DMS153 treated with DMSO at 0.1 percent for 48 hours (cell line): ENCODE data around the gene TMEM51.
"Not testable (repeated sequence)": the region's sequence is repeated elsewhere in the genome, so short reads cannot be mapped to it uniquely, and the experiment has no call there.

Experiments used
- DNase-seq: peaks from one replicate; lab custom pipeline; 2025; ENCODE audit not compliant: unreplicated experiment; lab: John Stamatoyannopoulos, UW

Gene TMEM51

GRCh38 chr1:15125101-15125745 lies 28.3 kb upstream of the TMEM51 start:
- DNase-seq: no peak

- no peak for DNase-seq
Measured at GRCh38 chr1:15128077-15128476, 25.5 kb upstream of the TMEM51 start.

- no peak for DNase-seq
Measured at GRCh38 chr1:15128520-15129313, 24.8 kb upstream of the TMEM51 start.

- DNase-seq: no peak
Measured at GRCh38 chr1:15129944-15130343, 23.6 kb upstream of the TMEM51 start.

GRCh38 chr1:15130607-15131006 lies 22.9 kb upstream of the TMEM51 start:
- DNase-seq: no peak

GRCh38 chr1:15132965-15133364 lies 20.6 kb upstream of the TMEM51 start:
- DNase-seq: no peak

GRCh38 chr1:15134285-15134684 lies 19.3 kb upstream of the TMEM51 start:
- DNase-seq: no peak

- not testable (repeated sequence) for DNase-seq
Measured at GRCh38 chr1:15135604-15136003, 17.9 kb upstream of the TMEM51 start.

GRCh38 chr1:15137809-15138208 lies 15.7 kb upstream of the TMEM51 start:
- no peak for DNase-seq

GRCh38 chr1:15139654-15140350 lies 13.7 kb upstream of the TMEM51 start:
- DNase-seq: no peak

GRCh38 chr1:15141935-15142539 lies 11.5 kb upstream of the TMEM51 start:
- no peak for DNase-seq

GRCh38 chr1:15145327-15145726 lies 8.2 kb upstream of the TMEM51 start:
- no peak for DNase-seq

GRCh38 chr1:15146142-15146680 lies 7.3 kb upstream of the TMEM51 start:
- no peak for DNase-seq

GRCh38 chr1:15146971-15147376 lies 6.6 kb upstream of the TMEM51 start:
- no peak for DNase-seq

- DNase-seq: no peak
Measured at GRCh38 chr1:15148004-15148403, 5.5 kb upstream of the TMEM51 start.

GRCh38 chr1:15148475-15148874 lies 5.1 kb upstream of the TMEM51 start:
- DNase-seq: no peak

- no peak for DNase-seq
Measured at GRCh38 chr1:15148941-15149340, 4.6 kb upstream of the TMEM51 start.

- no peak for DNase-seq
Measured at GRCh38 chr1:15150376-15150775, 3.2 kb upstream of the TMEM51 start.

- no peak for DNase-seq
Measured at GRCh38 chr1:15151377-15151806, 2.2 kb upstream of the TMEM51 start.

GRCh38 chr1:15151871-15152270 lies 1.7 kb upstream of the TMEM51 start:
- no peak for DNase-seq
